Left forelimb (tissue), 1 donor: ENCODE data around the gene HDAC2.
"Not testable (repeated sequence)": the region's sequence is repeated elsewhere in the genome, so short reads cannot be mapped to it uniquely, and the experiment has no call there.

ENCODE experiments used
- DNase-seq: peaks from one replicate; pipeline ENCODE4 v3.0.0-alpha.2; 2018; ENCODE audit warnings: low spot score

Gene HDAC2

GRCh38 chr6:113970805-113971676, at the start of gene HDAC2:
Gene HDAC2, minus strand, starts transcription at chr6:113971148. Its CDS starts 240 bp downstream, at chr6:113970908.
- DNase-seq = peak; percentile 92

- DNase-seq = no peak
Measured at GRCh38 chr6:114020196-114020595, 49.2 kb upstream of the HDAC2 start.

DNA sequence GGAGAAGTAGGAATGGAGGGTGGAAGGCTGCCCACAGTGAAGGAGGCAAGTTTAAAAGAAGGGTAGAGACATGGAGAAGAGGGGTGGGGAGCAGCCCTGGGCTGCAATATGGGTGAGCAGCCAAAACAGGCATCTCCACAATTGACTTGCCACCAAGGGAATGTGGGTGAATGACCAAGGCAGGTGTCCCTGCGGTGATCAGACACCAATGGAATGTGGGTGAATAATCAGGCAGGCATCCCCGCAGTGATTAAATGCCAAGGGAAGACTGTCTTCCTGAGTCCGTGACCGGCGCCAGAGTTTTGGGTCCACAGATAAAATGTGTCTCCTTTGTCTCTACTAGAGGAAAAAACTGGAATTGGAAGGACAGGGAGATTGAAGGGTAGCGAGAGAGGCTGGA, 46.2 kb upstream of the HDAC2 start:
- DNase-seq = not testable (repeated sequence)

DNA sequence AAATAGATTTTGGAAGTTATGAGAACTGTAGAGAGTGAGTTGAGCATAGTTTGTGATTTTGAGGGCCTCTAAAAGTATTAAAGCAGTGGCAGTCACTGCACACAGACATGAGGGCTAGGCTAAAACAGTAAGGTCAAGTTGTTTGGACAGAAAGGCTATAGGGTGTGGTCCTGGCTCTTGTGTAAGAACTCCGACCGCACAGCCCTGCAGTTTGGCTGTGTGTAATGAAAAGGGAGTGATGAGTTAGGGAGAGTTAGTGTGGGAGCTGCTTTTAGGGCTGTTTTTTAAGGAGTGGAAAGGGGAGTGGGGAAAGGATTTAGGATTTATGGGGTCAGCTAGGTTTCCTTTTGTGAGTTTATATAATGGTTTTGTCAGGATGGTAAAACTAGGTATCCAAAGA, 43.2 kb upstream of the HDAC2 start:
- not testable (repeated sequence) for DNase-seq

GRCh38 chr6:114011486-114011885, 40.5 kb upstream of the HDAC2 start:
- DNase-seq = not testable (repeated sequence)

DNA sequence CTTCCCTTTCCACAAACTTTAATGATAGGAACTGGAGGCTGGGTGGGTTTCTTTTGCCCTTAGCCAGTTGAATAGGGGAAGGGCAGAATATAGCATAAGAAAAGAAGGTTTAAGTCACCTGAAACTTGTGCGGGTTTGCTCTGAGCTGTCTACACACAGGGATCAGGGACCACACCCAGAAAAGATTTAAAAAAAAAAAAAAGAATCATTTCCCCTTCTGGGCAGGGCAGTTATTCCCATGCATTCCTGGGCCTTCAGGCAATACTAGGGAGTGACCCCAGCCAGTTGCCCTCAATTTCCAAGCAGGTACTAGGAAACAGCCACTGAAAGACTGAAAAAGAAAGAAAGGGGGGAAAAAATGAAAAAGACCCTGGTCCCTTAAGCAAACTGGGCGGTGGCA, 39.6 kb upstream of the HDAC2 start:
- DNase-seq = no peak

DNA sequence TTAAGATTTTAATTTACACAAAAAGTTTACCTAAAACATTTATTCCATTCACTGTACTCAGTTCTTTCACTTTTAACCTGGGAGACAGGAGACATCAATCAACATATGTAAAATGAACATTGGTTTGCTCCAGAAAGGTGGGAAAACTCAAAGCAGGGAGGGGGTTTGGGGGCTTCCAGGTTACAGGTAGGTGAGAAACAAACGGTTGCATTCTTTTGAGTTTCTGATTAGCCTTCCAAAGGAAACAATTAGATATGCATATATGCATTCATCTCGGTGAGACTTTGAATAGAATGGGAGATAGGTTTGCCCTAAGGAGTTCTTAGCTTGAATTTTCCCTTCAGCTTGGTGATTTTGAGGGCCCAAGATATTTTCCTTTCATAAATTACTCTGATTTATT, 38.2 kb upstream of the HDAC2 start:
- DNase-seq = no peak

- no peak for DNase-seq
Measured at GRCh38 chr6:114008331-114008730, 37.4 kb upstream of the HDAC2 start.

- no peak for DNase-seq
Measured at GRCh38 chr6:114007516-114007915, 36.6 kb upstream of the HDAC2 start.

- DNase-seq = no peak
Measured at GRCh38 chr6:114001354-114001753, 30.4 kb upstream of the HDAC2 start.

DNA sequence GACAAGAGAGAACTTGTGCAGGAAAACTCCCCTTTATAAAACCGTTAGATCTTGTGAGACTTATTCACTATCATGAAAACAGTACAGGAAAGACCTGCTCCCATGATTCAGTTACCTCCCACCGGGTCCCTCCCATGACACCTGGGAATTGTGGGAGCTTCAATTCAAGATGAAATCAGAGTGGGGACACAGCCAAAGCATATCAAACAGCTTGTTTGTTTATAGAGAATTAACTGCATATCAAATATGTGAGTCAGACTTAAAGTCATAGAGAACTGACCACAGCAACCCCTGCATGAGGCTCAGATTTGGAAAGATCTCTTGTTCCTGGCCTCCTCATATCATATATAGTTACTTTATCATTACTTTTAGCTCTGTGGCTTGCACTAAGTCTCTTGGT, 29.1 kb upstream of the HDAC2 start:
- no peak for DNase-seq

GRCh38 chr6:113999284-113999683, 28.3 kb upstream of the HDAC2 start:
- no peak for DNase-seq

- no peak for DNase-seq
Measured at GRCh38 chr6:113998811-113999210, 27.9 kb upstream of the HDAC2 start.

- DNase-seq = no peak
Measured at GRCh38 chr6:113997116-113997515, 26.2 kb upstream of the HDAC2 start.

- DNase-seq = peak; percentile 71
Measured at GRCh38 chr6:113995634-113996033, 24.7 kb upstream of the HDAC2 start.

- DNase-seq = no peak
Measured at GRCh38 chr6:113994934-113995342, 24.0 kb upstream of the HDAC2 start.

GRCh38 chr6:113989675-113990074, 18.7 kb upstream of the HDAC2 start:
- no peak for DNase-seq

- not testable (repeated sequence) for DNase-seq
Measured at GRCh38 chr6:113982675-113983074, 11.7 kb upstream of the HDAC2 start.

DNA sequence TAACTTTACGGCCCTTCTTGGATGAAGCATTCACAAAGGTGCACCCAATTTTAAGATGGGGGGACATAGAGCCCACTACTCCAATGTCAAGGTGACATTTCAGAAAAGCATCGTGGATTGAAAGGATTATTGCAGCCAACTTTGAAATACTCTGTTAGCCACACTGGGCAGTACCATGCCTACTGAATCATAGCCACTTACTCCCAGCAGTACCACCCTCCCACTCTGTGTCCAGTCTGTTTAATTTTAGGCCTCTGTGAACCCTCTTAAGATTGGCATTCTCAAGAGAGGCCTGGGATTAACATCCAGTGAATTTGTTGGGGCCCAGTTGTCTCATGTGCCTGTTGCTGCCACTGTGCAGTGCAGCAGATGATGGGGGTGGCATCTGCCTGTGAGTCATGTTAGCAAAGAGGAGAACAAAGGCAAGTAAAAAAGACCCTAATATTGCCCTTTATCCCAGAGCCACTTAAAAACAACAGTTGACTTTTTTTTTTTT, 11.2 kb upstream of the HDAC2 start:
- DNase-seq = no peak

DNA sequence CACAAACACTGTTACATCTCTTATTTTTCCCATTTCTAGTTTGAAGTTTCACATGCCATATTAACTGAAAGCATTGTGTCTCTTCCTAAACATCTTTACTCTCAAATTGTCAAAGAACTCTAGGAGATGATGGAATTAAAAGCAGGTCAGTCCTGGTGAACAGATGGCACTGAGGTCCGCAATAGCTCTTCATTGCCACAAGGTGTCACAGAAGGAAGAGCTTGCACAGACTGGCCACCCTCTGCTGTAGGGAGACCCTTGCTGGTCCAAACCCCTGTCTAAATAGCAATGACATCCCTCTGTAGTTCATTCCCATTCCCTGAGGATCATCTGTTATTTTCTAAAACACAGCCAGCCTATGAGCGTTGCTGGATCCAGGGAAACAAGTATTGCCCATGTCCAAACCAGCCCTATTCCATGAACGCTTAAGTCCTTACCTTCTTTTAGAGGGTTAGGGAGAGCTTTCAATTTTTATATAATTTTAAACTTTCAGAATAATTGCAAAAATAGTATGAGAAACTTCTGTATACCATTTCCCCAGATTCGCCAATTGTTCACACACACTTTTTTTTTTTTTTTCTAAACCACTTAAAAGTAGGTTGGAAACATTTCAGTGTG, 10.1 kb upstream of the HDAC2 start:
- DNase-seq = no peak

DNA sequence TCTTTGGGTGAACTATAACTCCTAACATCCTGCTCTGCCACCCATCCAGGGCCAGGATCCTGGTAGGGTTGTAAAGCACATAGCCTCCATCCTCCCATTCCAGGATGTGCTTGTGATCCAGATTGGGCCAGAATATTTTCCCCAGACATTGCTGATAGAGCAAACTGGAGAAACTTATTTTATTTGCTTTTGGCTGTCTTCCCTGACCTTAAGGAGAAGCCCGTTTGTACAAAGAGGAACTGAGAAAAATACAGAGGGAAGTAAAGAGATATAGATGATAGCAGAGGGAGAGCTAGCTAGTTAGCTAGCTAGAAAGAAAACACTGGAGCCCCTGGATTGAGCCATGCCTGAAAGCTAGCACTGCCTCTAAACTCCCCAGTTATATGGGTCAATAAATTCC, 9.0 kb upstream of the HDAC2 start:
- DNase-seq = no peak

GRCh38 chr6:113978084-113978675, 7.2 kb upstream of the HDAC2 start:
- no peak for DNase-seq

DNA sequence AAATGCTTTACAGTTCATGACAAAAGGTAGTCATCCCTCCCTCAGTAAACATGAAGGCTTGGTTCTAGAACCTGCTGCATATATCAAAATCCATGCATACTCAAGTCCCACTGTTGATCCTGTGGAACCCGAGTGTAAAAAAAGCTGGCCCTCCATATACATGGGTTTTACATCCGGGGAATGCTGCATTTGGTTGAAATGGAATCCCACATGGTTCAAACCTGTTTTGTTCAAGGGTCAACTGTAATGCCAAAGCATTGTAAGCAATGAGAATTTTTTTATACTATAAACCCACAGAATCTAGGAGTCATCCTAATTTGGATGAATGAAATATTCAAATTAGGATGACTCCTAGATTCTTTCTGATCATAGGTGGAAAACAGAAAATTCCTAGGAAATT, 5.9 kb upstream of the HDAC2 start:
- no peak for DNase-seq
